Measurements from ENCODE around the gene CDH20.
"Not testable (repeated sequence)": the region's sequence is repeated elsewhere in the genome, so short reads cannot be mapped to it uniquely, and the experiment has no call there.

The CDH20 gene

DNA sequence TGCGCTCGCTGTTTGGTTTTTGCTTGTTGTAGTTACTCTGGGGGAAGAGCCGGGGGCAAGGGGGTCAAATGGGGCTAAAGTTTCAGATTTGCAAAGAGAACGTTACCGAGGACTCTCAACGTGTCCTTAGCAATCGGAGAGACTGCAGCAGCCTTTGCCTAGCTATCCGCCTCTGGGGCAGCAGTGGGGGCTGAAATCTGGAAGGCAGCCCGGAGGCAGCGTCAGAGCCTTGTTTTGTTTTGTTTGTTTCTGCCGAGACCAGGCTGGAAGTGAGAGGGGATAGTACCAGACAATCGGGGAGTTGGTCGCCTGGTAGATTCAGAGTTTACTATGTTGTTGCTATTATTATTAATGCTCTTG, 1.2 kb downstream of the CDH20 start:
- H3K4me3 Mint-ChIP-seq = peak overlapping the region; percentile 35
- ATAC-seq = no peak
- H3K27ac Mint-ChIP-seq = no peak overlapping the region
- no peaks in the 10 kb centered on the region for H3K9me3 Mint-ChIP-seq
- no peaks in the 10 kb centered on the region for H3K4me1 Mint-ChIP-seq
- DNase-seq (ENCODE audit: low spot score in 2 of 2) = no peak
- no peaks in the 10 kb centered on the region for H3K36me3 Mint-ChIP-seq

DNA sequence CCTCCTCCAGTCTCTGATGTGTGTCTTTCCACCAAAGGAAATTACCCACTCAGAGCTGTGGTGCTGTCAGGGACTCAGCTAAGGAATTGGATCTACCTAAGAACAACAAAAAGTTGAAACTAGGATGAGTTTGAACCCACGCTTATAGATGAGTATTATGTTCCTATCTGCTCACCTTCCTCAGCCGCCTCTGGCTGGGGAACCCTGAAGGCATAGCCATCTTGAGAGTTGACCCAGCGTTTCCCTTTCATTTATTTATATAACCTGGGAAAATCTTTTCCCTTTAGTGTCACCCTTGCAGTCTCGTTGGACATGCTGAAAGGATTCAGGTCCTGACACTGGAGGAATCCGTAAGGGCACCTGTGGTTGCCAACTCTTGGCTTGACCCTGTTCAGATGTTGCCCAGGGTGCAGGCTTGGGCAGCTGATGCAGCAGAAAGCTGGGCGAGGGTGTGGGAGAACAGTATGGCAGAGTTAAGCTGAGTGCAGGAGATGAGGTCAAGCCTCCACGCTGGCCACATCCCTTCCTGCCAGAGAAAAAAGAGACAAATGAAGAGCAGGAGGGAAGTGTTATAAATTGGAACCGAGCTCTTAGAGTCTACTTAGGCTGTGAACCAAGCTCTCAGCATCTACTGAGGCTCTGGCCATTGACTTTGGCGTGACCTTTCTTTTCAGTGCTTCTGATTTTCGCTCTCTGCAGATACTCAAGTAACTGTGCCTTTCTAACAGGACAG, 1.9 kb downstream of the CDH20 start:
- Mint-ChIP-seq H3K36me3 (no peaks in the 10 kb centered on the region), H3K4me1 (no peaks in the 10 kb centered on the region), H3K27ac (no peak overlapping the region), H3K4me3 (peak overlapping the region; percentile 35), H3K9me3 (no peaks in the 10 kb centered on the region)
- DNase-seq (ENCODE audit: low spot score in 2 of 2) = no peak
- peak; percentile 19 for ATAC-seq

DNA sequence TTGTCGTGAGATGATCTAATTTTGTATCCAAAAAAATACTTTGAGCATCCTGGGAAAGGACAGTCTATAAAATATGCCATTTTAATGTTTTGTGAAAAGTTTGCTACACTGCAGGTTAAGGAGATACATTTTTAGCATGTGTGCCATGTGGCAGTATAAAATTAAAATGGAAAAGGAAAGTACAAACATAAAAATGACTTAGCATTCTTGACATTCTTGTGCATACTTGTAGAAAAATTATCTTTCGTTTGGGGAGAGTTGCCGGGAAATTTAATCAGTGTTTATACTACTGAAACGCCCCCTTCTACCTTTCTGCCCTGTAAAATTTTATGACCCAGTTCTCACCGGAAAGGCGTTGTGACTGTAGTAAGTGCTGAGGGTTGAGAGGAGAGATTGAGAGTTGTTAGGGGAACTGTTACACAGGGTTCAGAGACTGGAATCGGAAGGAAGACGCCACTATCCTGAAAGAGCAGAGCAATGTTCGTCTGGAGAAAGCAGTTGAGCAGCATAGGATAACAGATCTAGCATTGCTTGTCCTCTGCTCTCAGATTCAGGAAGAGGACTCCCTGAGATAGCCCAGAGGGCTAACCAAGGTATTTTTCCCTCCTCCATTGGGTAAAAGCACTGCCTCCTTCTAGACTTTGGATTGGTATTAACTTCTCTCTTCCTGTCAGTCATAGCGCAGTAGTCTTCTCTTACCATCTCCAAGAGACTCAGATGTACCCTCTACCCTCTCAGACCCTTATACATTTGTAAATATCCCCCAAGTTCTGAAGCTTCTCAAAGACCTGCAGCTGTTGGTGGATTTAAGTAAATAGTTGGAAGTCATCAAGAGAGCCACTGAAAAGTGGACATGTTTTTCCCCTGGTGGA, 2.7 kb downstream of the CDH20 start:
- H3K27ac Mint-ChIP-seq = no peak overlapping the region

DNA sequence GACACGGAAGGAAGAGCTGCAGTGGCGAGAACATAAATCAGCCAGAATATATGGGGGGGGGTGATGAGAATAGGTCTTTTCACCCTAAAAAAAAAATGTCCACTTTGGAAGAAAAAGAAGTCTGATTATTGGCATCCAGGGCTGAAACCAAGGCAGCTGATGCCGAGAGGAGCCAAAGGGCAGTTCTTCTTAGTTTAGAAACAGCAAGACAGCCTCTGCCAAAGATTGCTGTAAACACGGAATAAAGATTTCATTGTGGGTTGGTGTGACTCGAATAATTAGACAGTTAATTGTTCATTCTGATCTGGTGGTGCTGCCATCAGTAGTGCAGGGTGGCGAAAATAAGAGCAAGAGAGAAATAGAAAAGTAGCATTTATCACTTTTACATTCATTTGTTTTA, 3.5 kb downstream of the CDH20 start:
- ATAC-seq (no peak), DNase-seq (ENCODE audit: low spot score in 2 of 2) (no peak)
- Mint-ChIP-seq H3K4me1 (no peaks in the 10 kb centered on the region), H3K4me3 (no peak overlapping the region), H3K27ac (no peak overlapping the region), H3K36me3 (no peaks in the 10 kb centered on the region), H3K9me3 (no peaks in the 10 kb centered on the region)

More for the DNA sequence above, 2.7 kb downstream of the CDH20 start:
- Mint-ChIP-seq H3K9me3 (no peaks in the 10 kb centered on the region), H3K4me3 (no peak overlapping the region), H3K4me1 (no peaks in the 10 kb centered on the region), H3K36me3 (no peaks in the 10 kb centered on the region)
- DNase-seq (ENCODE audit: low spot score in 2 of 2) = no peak
- no peak for ATAC-seq

DNA sequence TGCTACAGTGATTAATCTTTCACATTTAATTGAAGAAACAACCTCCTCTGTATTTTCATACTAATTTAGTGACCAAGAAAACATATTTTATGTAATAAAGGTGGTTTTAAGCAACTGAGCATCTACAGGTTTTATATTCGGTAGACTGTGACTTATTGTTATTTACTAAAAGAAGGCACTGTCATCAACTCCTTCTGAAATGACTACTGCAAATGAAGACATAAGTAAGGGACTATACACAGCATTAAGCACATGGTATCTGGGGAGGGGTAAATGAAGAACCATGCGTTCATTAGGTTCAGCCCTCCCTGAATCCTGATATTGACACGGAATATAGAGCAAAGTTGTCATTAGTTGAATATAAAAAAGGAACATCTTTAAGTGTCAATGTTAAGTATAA, 4.3 kb downstream of the CDH20 start:
- ATAC-seq (no peak), DNase-seq (ENCODE audit: low spot score in 2 of 2) (no peak)
- no peaks in the 10 kb centered on the region for H3K4me1 Mint-ChIP-seq
- H3K4me3 Mint-ChIP-seq = no peak overlapping the region
- no peak overlapping the region for H3K27ac Mint-ChIP-seq
- H3K9me3 Mint-ChIP-seq = no peaks in the 10 kb centered on the region
- no peaks in the 10 kb centered on the region for H3K36me3 Mint-ChIP-seq

DNA sequence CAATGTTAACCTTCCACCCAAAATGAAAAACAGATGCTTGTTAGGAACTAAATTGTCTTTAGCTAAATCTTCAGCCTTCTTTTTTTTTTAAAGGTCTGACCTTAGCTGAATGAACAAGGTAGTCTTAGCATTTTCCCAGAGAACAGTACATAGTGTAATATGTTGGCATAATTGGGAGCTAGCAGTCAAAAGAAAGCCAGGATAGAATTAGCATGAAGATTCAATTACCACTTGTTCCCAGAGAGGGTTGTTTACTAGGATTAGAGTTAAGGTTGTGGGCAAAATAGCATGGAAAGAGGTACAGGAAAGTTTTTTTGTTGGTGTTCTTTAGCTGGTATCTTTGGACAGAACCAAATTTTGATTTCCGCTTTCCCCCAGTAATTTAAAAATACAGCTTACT, 6.9 kb downstream of the CDH20 start:
- no peak for DNase-seq (ENCODE audit: low spot score in 2 of 2)
- no peaks in the 10 kb centered on the region for H3K4me1 Mint-ChIP-seq
- H3K4me3 Mint-ChIP-seq = no peak overlapping the region
- no peaks in the 10 kb centered on the region for H3K36me3 Mint-ChIP-seq
- no peak for ATAC-seq
- H3K27ac Mint-ChIP-seq = no peak overlapping the region
- H3K9me3 Mint-ChIP-seq = no peaks in the 10 kb centered on the region

DNA sequence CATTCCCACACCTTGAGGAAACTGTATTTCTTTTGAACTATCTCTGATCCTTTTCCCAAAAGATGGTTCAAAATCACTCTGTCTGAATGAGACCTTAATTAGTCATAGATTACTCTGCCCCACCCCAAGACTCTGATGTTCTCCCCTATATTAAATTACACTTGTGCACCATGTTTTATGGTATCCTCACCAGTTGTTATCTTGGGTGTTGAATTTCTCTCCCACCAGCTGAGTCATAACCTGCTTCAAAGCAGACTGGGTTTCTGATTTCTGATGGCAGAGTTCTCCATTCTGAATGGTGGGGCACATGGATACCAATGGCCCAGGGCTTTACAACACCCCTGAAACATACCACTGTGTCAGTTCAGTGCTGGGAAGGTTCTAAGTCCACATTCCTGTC, 15.0 kb downstream of the CDH20 start:
- H3K36me3 Mint-ChIP-seq = no peaks in the 10 kb centered on the region
- no peak overlapping the region for H3K4me3 Mint-ChIP-seq
- DNase-seq (ENCODE audit: low spot score in 2 of 2) = no peak
- H3K27ac Mint-ChIP-seq = no peak overlapping the region
- no peak for ATAC-seq
- H3K4me1 Mint-ChIP-seq = no peaks in the 10 kb centered on the region
- peaks cover 5% of the 10 kb centered on the region for H3K9me3 Mint-ChIP-seq

DNA sequence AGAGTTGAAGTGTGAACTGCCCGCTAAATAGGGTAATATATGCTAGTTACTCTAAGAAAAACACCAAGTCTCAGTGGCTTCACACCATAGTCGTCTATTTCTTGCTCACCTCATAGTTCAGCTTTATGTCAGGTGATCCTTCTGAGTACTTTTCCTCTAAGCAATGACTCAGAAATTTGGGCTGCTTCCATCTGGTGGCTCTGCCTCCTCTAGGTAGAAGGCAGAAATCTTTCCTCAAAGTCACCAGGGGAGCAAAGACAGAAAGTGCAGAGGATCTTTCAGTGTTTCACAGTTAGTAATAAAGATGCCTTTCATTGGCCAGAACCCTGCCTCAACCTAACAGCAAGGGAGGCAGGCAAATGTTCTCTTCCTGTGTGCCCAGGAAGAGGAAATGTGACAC, 17.3 kb downstream of the CDH20 start:
- H3K9me3 Mint-ChIP-seq = peaks cover 7% of the 10 kb centered on the region
- H3K36me3 Mint-ChIP-seq = no peaks in the 10 kb centered on the region
- H3K4me1 Mint-ChIP-seq = no peaks in the 10 kb centered on the region
- H3K4me3 Mint-ChIP-seq = no peak overlapping the region
- ATAC-seq = peak; percentile 34
- H3K27ac Mint-ChIP-seq = no peak overlapping the region
- no peak for DNase-seq (ENCODE audit: low spot score in 2 of 2)

DNA sequence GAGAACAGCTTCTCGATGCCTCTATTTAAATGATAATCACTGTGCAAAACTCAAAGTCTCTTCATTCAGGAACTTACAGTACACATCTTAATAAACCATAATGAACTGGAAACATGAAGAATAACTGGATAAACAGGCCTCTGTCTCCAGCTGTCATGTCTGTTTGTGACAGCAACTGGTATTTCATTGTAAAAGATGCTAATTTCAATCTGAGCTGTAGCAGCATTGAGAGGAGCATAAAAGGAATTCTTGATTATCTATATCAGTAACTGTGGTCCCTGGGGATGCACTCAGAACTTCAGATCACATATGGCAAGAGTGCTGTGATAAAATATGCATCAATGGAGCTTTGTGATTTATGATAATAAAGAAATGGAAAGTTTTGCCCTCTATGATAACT, 18.8 kb downstream of the CDH20 start:
- H3K27ac Mint-ChIP-seq = no peak overlapping the region
- DNase-seq (ENCODE audit: low spot score in 2 of 2) = no peak
- H3K36me3 Mint-ChIP-seq = no peaks in the 10 kb centered on the region

DNA sequence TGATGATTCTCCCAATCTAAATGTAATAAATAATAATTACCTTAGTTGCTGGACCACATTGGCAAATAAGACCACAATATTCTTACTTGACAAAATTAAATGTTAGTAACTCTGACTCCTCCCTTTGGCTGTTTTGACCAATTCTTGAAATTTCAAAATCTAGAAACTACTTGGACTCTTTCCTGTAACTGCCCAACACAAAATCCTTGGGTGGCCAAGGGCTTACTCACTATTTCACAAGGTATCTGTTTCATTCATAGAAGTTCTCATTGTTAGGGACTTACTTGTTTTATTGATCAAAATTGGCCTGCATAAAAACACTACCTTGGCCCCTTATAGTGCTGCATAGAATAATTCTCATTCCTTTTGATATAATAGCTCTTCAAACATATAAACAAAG, 19.4 kb downstream of the CDH20 start:
- Mint-ChIP-seq H3K9me3 (peaks cover 7% of the 10 kb centered on the region), H3K36me3 (no peaks in the 10 kb centered on the region), H3K4me1 (no peaks in the 10 kb centered on the region), H3K27ac (no peak overlapping the region), H3K4me3 (no peak overlapping the region)
- DNase-seq (ENCODE audit: low spot score in 2 of 2) = no peak
- ATAC-seq = no peak

More for the DNA sequence above, 18.8 kb downstream of the CDH20 start:
- no peak for ATAC-seq
- Mint-ChIP-seq H3K4me3 (no peak overlapping the region), H3K9me3 (peaks cover 7% of the 10 kb centered on the region), H3K4me1 (no peaks in the 10 kb centered on the region)

DNA sequence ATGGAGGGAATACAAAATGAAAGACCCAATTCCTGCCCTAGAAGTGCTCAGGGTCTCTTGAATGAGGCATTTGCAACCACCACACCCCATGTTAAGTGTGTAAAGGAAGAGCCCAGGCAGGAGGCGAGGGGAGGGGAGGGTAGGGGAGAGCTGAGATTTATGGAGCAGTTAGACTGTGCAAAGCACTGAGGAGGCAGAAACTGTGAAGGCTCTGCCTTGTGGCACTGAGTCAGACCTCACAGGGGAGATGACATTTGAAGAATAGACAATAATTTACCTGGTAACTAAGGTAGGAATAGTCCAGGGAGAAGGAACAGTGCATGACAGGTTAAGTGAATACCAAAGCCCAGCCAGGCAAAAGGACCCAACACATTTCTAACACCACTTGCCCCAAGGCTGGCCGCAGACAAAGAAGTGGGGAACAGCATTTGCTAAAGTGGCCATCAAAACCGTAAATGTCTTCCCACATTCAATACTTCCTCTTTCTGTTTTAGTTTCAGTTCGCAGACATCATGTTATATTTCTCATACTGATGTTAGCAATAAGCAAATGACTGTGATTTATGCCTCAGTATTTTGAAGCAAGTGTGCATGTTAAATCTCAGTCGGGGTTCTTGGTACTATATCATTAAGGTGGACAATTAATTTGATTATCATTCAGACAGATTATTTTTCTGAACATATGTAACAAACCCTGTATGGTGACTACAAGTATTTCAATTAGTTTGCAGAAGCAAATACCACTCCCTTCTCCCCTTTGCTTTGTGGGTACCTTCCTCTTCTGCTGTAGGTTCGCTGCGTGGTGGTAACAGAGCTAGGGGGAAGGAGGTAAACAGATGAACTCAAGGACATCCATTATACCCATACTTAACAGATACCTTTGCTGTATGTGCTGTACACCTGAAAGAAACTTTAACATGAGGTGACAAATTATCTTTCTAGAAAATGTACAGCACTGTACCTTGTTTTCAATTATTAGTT, 27.5 kb downstream of the CDH20 start:
- no peak overlapping the region for H3K4me3 Mint-ChIP-seq
- no peaks in the 10 kb centered on the region for H3K36me3 Mint-ChIP-seq
- H3K27ac Mint-ChIP-seq = no peak overlapping the region
- ATAC-seq = peak; percentile 16
- no peak for DNase-seq (ENCODE audit: low spot score in 2 of 2)
- H3K4me1 Mint-ChIP-seq = no peaks in the 10 kb centered on the region
- H3K9me3 Mint-ChIP-seq = peaks cover 3% of the 10 kb centered on the region

DNA sequence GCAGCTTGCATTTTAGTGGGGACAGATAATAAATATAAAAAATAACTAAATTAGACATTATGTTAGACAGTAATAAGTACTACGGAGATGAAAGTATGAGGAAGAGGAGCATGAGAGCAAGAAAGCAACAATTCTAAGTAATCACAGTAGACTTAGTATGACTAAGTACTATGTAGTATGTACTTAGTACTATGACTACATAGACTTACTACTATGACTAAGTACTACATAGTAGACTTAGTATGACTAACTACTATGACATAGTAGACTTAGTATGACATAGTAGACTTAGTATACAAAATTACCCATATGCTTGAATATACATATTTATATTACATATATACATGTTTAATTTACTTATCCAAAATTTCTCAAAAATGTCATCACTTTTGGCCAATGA, 29.3 kb downstream of the CDH20 start:
- H3K9me3 Mint-ChIP-seq = peaks cover 3% of the 10 kb centered on the region
- DNase-seq (ENCODE audit: low spot score in 2 of 2) = no peak
- H3K27ac Mint-ChIP-seq = no peak overlapping the region
- no peaks in the 10 kb centered on the region for H3K4me1 Mint-ChIP-seq
- H3K4me3 Mint-ChIP-seq = no peak overlapping the region
- no peaks in the 10 kb centered on the region for H3K36me3 Mint-ChIP-seq
- peak; percentile 51 for ATAC-seq

DNA sequence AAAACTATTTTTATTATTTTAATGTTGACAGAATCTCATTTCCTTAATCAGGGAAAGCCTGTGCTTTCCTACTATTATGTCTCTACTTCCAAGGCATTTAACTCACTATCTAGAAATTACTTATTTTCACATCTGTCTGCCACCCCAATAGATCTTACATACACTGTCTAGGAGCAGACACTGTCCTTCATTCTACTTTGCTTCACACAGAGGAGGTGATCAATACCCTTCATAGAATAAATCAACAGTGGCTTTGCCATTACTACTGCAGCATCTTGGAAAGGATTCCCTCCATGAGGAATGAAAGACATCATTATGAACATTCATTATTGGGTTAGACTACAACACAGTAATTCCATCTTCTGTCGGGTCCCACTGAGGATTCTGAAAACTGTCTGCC, 31.7 kb downstream of the CDH20 start:
- Mint-ChIP-seq H3K27ac (no peak overlapping the region), H3K36me3 (no peaks in the 10 kb centered on the region), H3K4me1 (no peaks in the 10 kb centered on the region), H3K9me3 (no peaks in the 10 kb centered on the region), H3K4me3 (no peak overlapping the region)
- ATAC-seq = no peak
- DNase-seq (ENCODE audit: low spot score in 2 of 2) = no peak

DNA sequence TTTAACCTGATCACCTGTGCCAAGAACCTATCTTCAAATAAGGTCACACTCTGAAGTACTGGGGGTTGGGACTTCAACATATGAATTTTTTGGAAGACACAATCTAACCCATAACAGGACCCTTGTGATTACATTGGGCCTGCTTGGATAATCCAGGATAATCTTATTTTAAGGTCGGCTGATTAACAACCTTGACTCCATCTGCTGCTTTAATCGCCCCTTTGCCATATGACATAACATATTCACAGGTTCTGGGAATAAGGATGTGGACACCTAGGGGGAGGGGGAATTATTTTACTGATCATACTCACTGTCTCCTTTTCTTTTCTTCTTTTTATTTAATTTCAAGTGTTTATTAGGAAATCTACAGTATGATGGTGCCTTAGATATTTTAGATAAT, 34.8 kb downstream of the CDH20 start:
- DNase-seq (ENCODE audit: low spot score in 2 of 2) (no peak), ATAC-seq (no peak)
- H3K9me3 Mint-ChIP-seq = no peaks in the 10 kb centered on the region

DNA sequence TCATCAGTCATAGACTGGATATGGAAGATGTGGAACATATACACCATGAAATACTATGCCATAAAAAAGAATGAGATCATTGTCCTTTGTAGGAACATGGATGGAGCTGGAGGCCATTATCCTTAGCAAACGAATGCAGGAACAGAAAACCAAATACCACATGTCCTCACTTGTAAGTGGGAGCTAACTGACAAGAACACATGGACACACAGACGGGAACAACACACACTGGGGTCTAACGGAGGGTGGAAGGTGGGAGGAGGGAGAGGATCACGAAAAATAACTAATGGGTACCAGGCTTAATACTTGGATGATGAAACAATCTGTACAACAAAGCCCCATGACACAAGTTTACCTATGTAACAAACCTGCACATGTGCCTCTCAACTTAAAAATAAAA, 36.4 kb downstream of the CDH20 start:
- not testable (repeated sequence) for DNase-seq (ENCODE audit: low spot score in 2 of 2); H3K4me1 Mint-ChIP-seq; H3K9me3 Mint-ChIP-seq; H3K36me3 Mint-ChIP-seq; H3K27ac Mint-ChIP-seq; ATAC-seq; H3K4me3 Mint-ChIP-seq

More for the DNA sequence above, 34.8 kb downstream of the CDH20 start:
- Mint-ChIP-seq H3K4me3 (no peak overlapping the region), H3K27ac (no peak overlapping the region), H3K36me3 (no peaks in the 10 kb centered on the region), H3K4me1 (no peaks in the 10 kb centered on the region)

All from stimulated activated effector memory CD8-positive, alpha-beta T cell treated with anti-CD3 and anti-CD28 coated beads, Interleukin-12 subunit alpha, Interleukin-12 subunit beta, amount 100 ng/mL, for 72 hours (primary cell).